Measurements from ENCODE around the gene SLC22A12. TPM values are rescaled to one million over a fixed set of nuclear protein-coding genes. Genes with fewer than 3 reads are reported as not detected.
"Not testable (repeated sequence)": the region's sequence is repeated elsewhere in the genome, so short reads cannot be mapped to it uniquely, and the experiment has no call there.

SLC22A12 gene
- total RNA-seq, 1 donor from 2014 or later = not detected

DNA sequence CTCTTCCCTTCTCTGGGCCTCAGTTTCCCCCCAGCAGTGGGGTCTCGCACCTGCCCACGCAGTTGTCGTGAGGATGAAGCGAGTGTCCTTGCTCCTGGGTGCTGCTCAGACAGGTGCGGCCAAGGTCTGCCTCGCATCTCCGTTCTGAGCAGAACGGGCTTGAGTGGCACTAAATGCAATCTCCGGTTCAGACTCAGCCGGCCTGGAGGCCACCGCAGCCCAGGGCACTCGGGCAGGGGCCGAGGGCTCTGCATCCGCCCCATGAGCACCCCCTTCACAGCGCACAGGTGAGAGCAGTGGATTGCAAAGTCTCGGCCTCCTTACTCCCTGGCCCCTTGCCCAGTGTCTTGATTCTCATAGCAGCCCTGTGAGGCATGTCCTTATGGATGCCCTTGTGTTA is 30.1 kb upstream of the SLC22A12 start:
- no peaks in the 10 kb centered on the region for H3K36me3 Mint-ChIP-seq
- peaks cover 2% of the 10 kb centered on the region for H3K27me3 Mint-ChIP-seq
- TF ChIP-seq CTCF (conservative IDR thresholded peaks at IDR 0.05) = no peak
- DNase-seq (ENCODE audit: extremely low spot score, unreplicated experiment) = no peak
- no peak overlapping the region for H3K4me3 Mint-ChIP-seq
- no peaks in the 10 kb centered on the region for H3K9me3 Mint-ChIP-seq
- no peak overlapping the region for H3K27ac Mint-ChIP-seq
- H3K4me1 Mint-ChIP-seq (ENCODE audit: unreplicated experiment) = peaks cover 6% of the 10 kb centered on the region

DNA sequence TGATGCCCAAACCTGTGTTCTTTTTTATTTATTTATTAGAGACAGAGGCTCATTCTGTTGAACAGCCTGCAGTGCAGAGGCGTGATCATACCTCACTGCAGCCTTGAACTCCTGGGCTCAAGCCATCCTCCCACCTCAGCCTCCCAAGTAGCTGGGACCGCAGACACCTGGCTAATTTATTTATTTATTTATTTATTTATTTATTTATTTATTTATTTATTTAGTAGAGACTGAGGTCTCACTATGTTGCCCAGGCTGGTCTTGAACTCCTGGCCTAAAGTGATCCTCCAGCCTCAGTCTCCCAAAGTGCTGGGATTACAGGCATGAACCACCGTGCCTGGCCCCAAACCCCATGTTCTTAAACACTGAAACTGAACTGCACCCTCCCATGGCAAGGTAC is 29.6 kb upstream of the SLC22A12 start:
- H3K9me3 Mint-ChIP-seq; DNase-seq (ENCODE audit: extremely low spot score, unreplicated experiment); H3K4me1 Mint-ChIP-seq (ENCODE audit: unreplicated experiment); H3K27me3 Mint-ChIP-seq; H3K4me3 Mint-ChIP-seq; H3K36me3 Mint-ChIP-seq; H3K27ac Mint-ChIP-seq: not testable (repeated sequence)

DNA sequence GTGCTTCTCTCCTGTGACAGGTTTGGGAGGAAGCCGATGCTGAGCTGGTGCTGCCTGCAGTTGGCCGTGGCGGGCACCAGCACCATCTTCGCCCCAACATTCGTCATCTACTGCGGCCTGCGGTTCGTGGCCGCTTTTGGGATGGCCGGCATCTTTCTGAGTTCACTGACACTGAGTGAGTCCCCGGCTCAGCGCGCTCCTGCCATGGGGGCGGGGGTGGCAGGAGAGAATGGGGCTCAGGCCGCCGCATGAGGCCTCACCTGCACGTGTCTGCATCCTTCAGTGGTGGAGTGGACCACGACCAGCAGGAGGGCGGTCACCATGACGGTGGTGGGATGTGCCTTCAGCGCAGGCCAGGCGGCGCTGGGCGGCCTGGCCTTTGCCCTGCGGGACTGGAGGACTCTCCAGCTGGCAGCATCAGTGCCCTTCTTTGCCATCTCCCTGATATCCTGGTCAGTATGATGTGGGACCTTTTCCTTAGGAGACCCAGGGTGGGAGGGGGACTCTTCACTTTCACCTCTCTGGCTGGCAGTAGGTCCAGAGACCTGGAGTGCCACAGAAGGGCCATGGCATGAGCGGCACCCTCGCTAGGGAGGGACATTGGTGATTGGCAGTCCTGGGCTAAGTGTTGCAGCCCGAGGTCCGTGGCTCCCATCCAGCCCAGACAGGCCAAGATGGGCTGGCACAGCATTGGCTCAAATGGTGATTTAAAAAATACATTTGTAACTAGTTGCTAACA is 28.9 kb upstream of the SLC22A12 start:
- Mint-ChIP-seq H3K4me3 (no peak overlapping the region), H3K27ac (no peak overlapping the region), H3K36me3 (no peaks in the 10 kb centered on the region), H3K9me3 (no peaks in the 10 kb centered on the region), H3K4me1 (ENCODE audit: unreplicated experiment) (peaks cover 14% of the 10 kb centered on the region), H3K27me3 (peaks cover 2% of the 10 kb centered on the region)
- TF ChIP-seq CTCF (conservative IDR thresholded peaks at IDR 0.05) = no peak
- DNase-seq (ENCODE audit: extremely low spot score, unreplicated experiment) = no peak

- H3K27ac Mint-ChIP-seq = no peak overlapping the region
- H3K9me3 Mint-ChIP-seq = no peaks in the 10 kb centered on the region
- peaks cover 2% of the 10 kb centered on the region for H3K27me3 Mint-ChIP-seq
- no peaks in the 10 kb centered on the region for H3K36me3 Mint-ChIP-seq
- H3K4me1 Mint-ChIP-seq (ENCODE audit: unreplicated experiment) = peaks cover 14% of the 10 kb centered on the region
- TF ChIP-seq CTCF (conservative IDR thresholded peaks at IDR 0.05) = no peak
- no peak overlapping the region for H3K4me3 Mint-ChIP-seq
- DNase-seq (ENCODE audit: extremely low spot score, unreplicated experiment) = no peak
These were observed 28.2 kb upstream of the SLC22A12 start for GRCh38 chr11:64562723-64563351.

DNA sequence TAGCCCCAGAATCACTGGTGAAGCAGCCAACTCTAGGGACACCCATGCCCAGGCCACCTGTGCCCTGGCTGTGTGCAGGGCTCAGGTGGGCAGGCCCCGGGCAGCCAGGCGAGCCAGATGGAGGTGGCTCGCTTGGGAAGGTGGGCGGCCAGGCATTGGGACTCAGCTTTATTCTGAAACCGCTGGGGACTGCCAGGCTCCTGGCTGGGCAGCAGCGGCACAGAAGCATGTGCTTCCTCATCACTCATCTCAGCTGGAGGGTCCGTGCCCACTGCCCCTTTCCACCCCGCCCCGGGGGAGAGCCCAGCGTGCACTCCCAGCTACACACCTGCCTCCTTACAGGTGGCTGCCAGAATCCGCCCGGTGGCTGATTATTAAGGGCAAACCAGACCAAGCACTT is 27.1 kb upstream of the SLC22A12 start:
- Mint-ChIP-seq H3K4me1 (ENCODE audit: unreplicated experiment) (peaks cover 14% of the 10 kb centered on the region), H3K27me3 (peaks cover 2% of the 10 kb centered on the region), H3K36me3 (no peaks in the 10 kb centered on the region), H3K27ac (no peak overlapping the region), H3K9me3 (no peaks in the 10 kb centered on the region), H3K4me3 (no peak overlapping the region)
- DNase-seq (ENCODE audit: extremely low spot score, unreplicated experiment) = no peak
- TF ChIP-seq CTCF (conservative IDR thresholded peaks at IDR 0.05) = no peak

- TF ChIP-seq CTCF (conservative IDR thresholded peaks at IDR 0.05) = no peak
- Mint-ChIP-seq H3K4me1 (ENCODE audit: unreplicated experiment) (peaks cover 14% of the 10 kb centered on the region), H3K27me3 (peaks cover 2% of the 10 kb centered on the region), H3K36me3 (no peaks in the 10 kb centered on the region), H3K9me3 (no peaks in the 10 kb centered on the region), H3K4me3 (no peak overlapping the region), H3K27ac (no peak overlapping the region)
- DNase-seq (ENCODE audit: extremely low spot score, unreplicated experiment) = no peak
These were observed 26.6 kb upstream of the SLC22A12 start for GRCh38 chr11:64564419-64564818.

Data from type B pancreatic cell (in vitro differentiated cells).